ENCODE measurements around the gene CCM2. TPM values are rescaled to one million over a fixed set of nuclear protein-coding genes. Genes with fewer than 3 reads are reported as not detected.

CCM2 gene
- total and polyA plus RNA-seq, 2 of the 8 experiments (the other 6 are each of a cell fraction or from before 2014, with no cell fraction given) = 31.6 to 41.2 TPM

DNA sequence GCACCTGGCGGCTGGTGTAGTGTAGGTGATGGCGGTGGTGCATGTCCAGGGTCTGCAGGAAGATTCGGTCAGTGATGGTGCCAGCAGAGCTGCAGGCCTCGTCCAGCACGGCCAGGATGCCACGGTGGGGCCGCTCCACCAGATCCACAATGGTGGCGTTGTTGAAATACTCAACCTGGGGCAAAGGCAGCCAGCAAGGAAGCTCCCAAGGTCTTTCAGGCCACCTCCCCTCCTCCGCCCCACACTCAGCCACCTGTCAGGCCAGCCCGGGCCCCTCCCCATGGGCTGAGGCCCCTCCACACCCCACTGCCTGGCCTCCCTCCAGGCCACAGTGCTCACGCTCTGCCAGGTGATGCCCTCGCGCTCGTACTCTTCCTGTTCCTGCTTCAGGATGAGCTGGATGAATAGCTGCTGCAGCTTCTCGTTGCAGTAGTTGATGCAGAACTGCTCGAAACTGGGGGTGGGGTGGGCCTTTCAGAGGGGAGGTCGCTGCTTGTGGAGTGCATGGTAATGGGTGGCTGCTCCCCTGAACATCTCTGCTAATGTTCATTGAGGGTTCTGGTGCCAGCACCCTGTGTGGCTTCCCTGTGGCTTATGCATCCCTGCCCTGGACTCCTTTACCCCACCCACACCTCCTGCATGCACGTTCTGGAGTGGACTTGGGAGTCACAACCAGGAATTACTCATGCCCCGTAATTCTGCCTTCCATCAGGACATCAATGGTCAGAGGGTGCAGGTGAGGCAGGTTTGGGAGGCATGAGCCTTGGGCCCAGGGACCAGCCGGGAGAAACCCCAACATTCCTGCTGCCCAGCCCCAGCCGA lies 30.1 kb upstream of the CCM2 start (continued):
- TF ChIP-seq NANOG (IDR thresholded peaks at IDR 0.05; ENCODE audit: insufficient read depth, low read depth, low read length, poor library complexity, severe bottlenecking) (no peak), GABPA (IDR thresholded peaks at IDR 0.05; ENCODE audit: borderline replicate concordance, insufficient read depth, low read length) (no peak), CHD1 (IDR thresholded peaks at IDR 0.05; ENCODE audit: low read depth, low read length) (no peak), RNF2 (IDR thresholded peaks at IDR 0.05; ENCODE audit: borderline replicate concordance, low read depth, low read length, missing control alignments, poor library complexity, severe bottlenecking) (no peak), CTBP2 (IDR thresholded peaks at IDR 0.05; ENCODE audit: borderline replicate concordance, insufficient read depth, insufficient read length, low read length) (no peak), TAF7 (optimal IDR thresholded peaks at IDR 0.05; ENCODE audit: borderline replicate concordance, low read depth, low read length) (no peak), SP2 (IDR thresholded peaks at IDR 0.05; ENCODE audit: low read length) (no peak)

Data from H1 (cell line).